Ovary (tissue), 3 donors: Measurements from ENCODE around the gene GRK5.

Experiments
- POLR2A ChIP-seq: fragments of 450-650 bp; IDR thresholded peaks from one replicate; pipeline ENCODE4 v1.6.1; 2017; ENCODE audit warnings: antibody characterized with exemption, mild to moderate bottlenecking, moderate library complexity
- TF ChIP-seq, protein P1 (sequence below), 3 donors: fragments of 450-650 bp in 2 of 3; fragments of 200-600 bp in 1 of 3; IDR thresholded peaks; one replicate each; pipeline versions ENCODE4 v1.5.1 to v1.8.0; 2016 to 2022; ENCODE audit warnings: antibody characterized with exemption in 3 of 3, mild to moderate bottlenecking in 1 of 3
- donor health status: DM: no; HTN: no; CAD: no.

DNA sequence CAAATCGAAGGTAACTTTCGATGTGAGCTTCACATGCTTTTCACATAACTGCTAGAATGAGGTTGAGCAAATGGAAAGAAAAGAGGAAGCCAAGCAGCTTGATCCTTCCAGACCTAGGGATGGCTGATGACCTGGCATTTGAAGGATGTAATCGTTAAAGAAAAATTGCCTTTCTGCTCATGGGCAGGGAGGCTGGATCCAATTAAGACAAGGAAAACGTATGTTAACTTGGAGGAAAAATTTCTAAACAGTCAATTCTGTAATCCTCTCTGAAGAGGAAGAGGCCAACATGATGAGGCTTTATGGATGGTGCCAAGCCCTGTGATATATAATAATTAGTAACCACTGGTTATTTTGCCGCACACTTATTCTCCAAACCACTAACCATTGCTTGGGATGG is 12.5 kb downstream of the GRK5 start:
- no peak for TF ChIP-seq POLR2A
- TF ChIP-seq, protein P1, sequence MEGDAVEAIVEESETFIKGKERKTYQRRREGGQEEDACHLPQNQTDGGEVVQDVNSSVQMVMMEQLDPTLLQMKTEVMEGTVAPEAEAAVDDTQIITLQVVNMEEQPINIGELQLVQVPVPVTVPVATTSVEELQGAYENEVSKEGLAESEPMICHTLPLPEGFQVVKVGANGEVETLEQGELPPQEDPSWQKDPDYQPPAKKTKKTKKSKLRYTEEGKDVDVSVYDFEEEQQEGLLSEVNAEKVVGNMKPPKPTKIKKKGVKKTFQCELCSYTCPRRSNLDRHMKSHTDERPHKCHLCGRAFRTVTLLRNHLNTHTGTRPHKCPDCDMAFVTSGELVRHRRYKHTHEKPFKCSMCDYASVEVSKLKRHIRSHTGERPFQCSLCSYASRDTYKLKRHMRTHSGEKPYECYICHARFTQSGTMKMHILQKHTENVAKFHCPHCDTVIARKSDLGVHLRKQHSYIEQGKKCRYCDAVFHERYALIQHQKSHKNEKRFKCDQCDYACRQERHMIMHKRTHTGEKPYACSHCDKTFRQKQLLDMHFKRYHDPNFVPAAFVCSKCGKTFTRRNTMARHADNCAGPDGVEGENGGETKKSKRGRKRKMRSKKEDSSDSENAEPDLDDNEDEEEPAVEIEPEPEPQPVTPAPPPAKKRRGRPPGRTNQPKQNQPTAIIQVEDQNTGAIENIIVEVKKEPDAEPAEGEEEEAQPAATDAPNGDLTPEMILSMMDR (IDR thresholded peaks at IDR 0.05), result no peak
